Smooth muscle cell of the umbilical artery (primary cell): ENCODE data around the gene USP17L5. TPM values are rescaled to one million over a fixed set of nuclear protein-coding genes. Genes with fewer than 3 reads are reported as not detected.

Experiments used
- total RNA-seq: library from RNA; depleted of rRNA; stranded (reverse); fragments of >200 nt; gene quantifications from 2 replicates; pipeline ENCODE4 v1.2.3, GENCODE V29; 2014

Gene USP17L5
- not detected in 2 replicates for total RNA-seq

GRCh38 chr4:9339103-9339502 is at the start of gene USP17L5:
Gene USP17L5, plus strand, starts transcription at chr4:9339403. Its CDS starts 0 bp downstream, at chr4:9339403.

GRCh38 chr4:9324865-9325264 is 14.3 kb upstream of the USP17L5 start, which contains the start of gene USP17L24:
Gene USP17L24, plus strand, starts transcription at chr4:9325165. Its CDS starts 0 bp downstream, at chr4:9325165.

GRCh38 chr4:9329611-9330010 is 9.6 kb upstream of the USP17L5 start, which contains the start of gene USP17L25:
Gene USP17L25, plus strand, starts transcription at chr4:9329911. Its CDS starts 0 bp downstream, at chr4:9329911.

GRCh38 chr4:9334358-9334757 is 4.8 kb upstream of the USP17L5 start, which contains the start of gene USP17L26:
Gene USP17L26, plus strand, starts transcription at chr4:9334658. Its CDS starts 0 bp downstream, at chr4:9334658.

GRCh38 chr4:9343848-9344247 is 4.6 kb downstream of the USP17L5 start, which contains the start of gene USP17L27:
Gene USP17L27, plus strand, starts transcription at chr4:9344148. Its CDS starts 0 bp downstream, at chr4:9344148.

GRCh38 chr4:9348593-9348992 is 9.4 kb downstream of the USP17L5 start, which contains the start of gene USP17L28:
Gene USP17L28, plus strand, starts transcription at chr4:9348893. Its CDS starts 0 bp downstream, at chr4:9348893.

GRCh38 chr4:9353338-9353737 is 14.1 kb downstream of the USP17L5 start, which contains the start of gene USP17L29:
Gene USP17L29, plus strand, starts transcription at chr4:9353638. Its CDS starts 0 bp downstream, at chr4:9353638.

GRCh38 chr4:9362829-9363228 is 23.6 kb downstream of the USP17L5 start, which contains the start of gene USP17L30:
Gene USP17L30, plus strand, starts transcription at chr4:9363129. Its CDS starts 0 bp downstream, at chr4:9363129.

Other genes with a start within 250 kb of the USP17L5 start
- not detected in 2 replicates for gene FAM90A26, start 169.0 kb upstream of the USP17L5 start, total RNA-seq
- gene USP17L10, start 128.7 kb upstream of the USP17L5 start, total RNA-seq, result not detected in 2 replicates
- not detected in 2 replicates for gene USP17L11, start 124.0 kb upstream of the USP17L5 start, total RNA-seq
- gene USP17L12, start 119.3 kb upstream of the USP17L5 start, total RNA-seq, result not detected in 2 replicates
- not detected in 2 replicates for gene USP17L13, start 114.5 kb upstream of the USP17L5 start, total RNA-seq
- gene USP17L15, start 105.0 kb upstream of the USP17L5 start, total RNA-seq, result not detected in 2 replicates
- gene USP17L17, start 95.5 kb upstream of the USP17L5 start, total RNA-seq, result not detected in 2 replicates
- not detected in 2 replicates for gene USP17L18, start 90.8 kb upstream of the USP17L5 start, total RNA-seq
- gene USP17L19, start 86.0 kb upstream of the USP17L5 start, total RNA-seq, result not detected in 2 replicates
- not detected in 2 replicates for gene USP17L20, start 81.3 kb upstream of the USP17L5 start, total RNA-seq
- not detected in 2 replicates for gene USP17L21, start 76.5 kb upstream of the USP17L5 start, total RNA-seq
- not detected in 2 replicates for gene USP17L22, start 71.8 kb upstream of the USP17L5 start, total RNA-seq
- gene USP17L24, start 14.2 kb upstream of the USP17L5 start, total RNA-seq, result not detected in 2 replicates
- gene USP17L25, start 9.5 kb upstream of the USP17L5 start, total RNA-seq, result not detected in 2 replicates
- not detected in 2 replicates for gene USP17L26, start 4.7 kb upstream of the USP17L5 start, total RNA-seq
- not detected in 2 replicates for gene USP17L27, start 4.7 kb downstream of the USP17L5 start, total RNA-seq
- not detected in 2 replicates for gene USP17L28, start 9.5 kb downstream of the USP17L5 start, total RNA-seq
- gene USP17L29, start 14.2 kb downstream of the USP17L5 start, total RNA-seq, result not detected in 2 replicates
- gene USP17L30, start 23.7 kb downstream of the USP17L5 start, total RNA-seq, result not detected in 2 replicates
- not detected in 2 replicates for gene DEFB131A, start 105.0 kb downstream of the USP17L5 start, total RNA-seq